HepG2 (cell line): ENCODE measurements around the gene SMARCA4.

Experiments
- CHD4 ChIP-seq: fragments of 200-600 bp; sonication (generic); IDR thresholded peaks from 2 replicates; pipeline ENCODE4 v1.7.0; 2017; ENCODE audit warnings: mild to moderate bottlenecking, low read length, borderline replicate concordance
- CTCF ChIP-seq: sonication (generic); formaldehyde crosslinking; IDR thresholded peaks from 2 replicates; pipeline ENCODE4 v1.5.0; 2020; ENCODE audit warnings: mild to moderate bottlenecking, missing genetic modification reagents, moderate library complexity
- EED ChIP-seq: sonication (generic); formaldehyde crosslinking; IDR thresholded peaks from 2 replicates; pipeline ENCODE4 v1.5.0; 2020; ENCODE audit warnings: mild to moderate bottlenecking, missing genetic modification reagents
- HDAC1 ChIP-seq: sonication (generic); formaldehyde crosslinking; IDR thresholded peaks from 2 replicates; pipeline ENCODE4 v1.5.1; 2020; ENCODE audit warnings: mild to moderate bottlenecking, missing genetic modification reagents
- KDM1A ChIP-seq: IDR thresholded peaks from 2 replicates; pipeline ENCODE4 v1.6.1; 2016; ENCODE audit warnings: missing compliant biosample characterization
- RAD51 ChIP-seq: fragments of 450-650 bp; IDR thresholded peaks from 2 replicates; pipeline ENCODE4 v1.6.1; 2016; ENCODE audit warnings: borderline replicate concordance
- SETDB1 ChIP-seq: sonication (generic); formaldehyde crosslinking; IDR thresholded peaks from 2 replicates; pipeline ENCODE4 v1.5.1; 2020; ENCODE audit warnings: missing genetic modification reagents, mild to moderate bottlenecking, borderline replicate concordance
- TOE1 ChIP-seq: sonication (generic); formaldehyde crosslinking; IDR thresholded peaks from 2 replicates; pipeline ENCODE4 v1.4.0; 2020; ENCODE audit warnings: mild to moderate bottlenecking, missing genetic modification reagents
- ZBTB40 ChIP-seq, 2 experiments: fragments of 450-650 bp in 1 of 2; sonication (generic) in 1 of 2; formaldehyde crosslinking in 1 of 2; IDR thresholded peaks; 2 replicates each; pipeline versions ENCODE4 v1.6.1 to v1.8.0; 2016 to 2022; ENCODE audit warnings: antibody characterized with exemption in 1 of 2, mild to moderate bottlenecking in 1 of 2, missing genetic modification reagents in 1 of 2
- ZMYM3 ChIP-seq: sonication (generic); formaldehyde crosslinking; IDR thresholded peaks from 2 replicates; pipeline ENCODE4 v1.5.1; 2020; ENCODE audit warnings: mild to moderate bottlenecking, missing genetic modification reagents
- ZNF282 ChIP-seq: fragments of 450-650 bp; IDR thresholded peaks from 2 replicates; pipeline ENCODE4 v1.6.1; 2018; ENCODE audit not compliant: partially characterized antibody

GRCh38 chr19:10921199-10921909, 39.5 kb upstream of the SMARCA4 start:
- TF ChIP-seq ZBTB40 (IDR thresholded peaks at IDR 0.05) (no peak), ZBTB40 (CRISPR knock-in tag; IDR thresholded peaks at IDR 0.05) (no peak), RAD51 (no peak), ZNF282 (no peak), ZMYM3 (no peak), EED (CRISPR knock-in tag) (no peak), SETDB1 (no peak), KDM1A (CRISPR knock-in tag) (no peak), CTCF (CRISPR knock-in tag) (no peak), TOE1 (CRISPR knock-in tag) (no peak), CHD4 (no peak), HDAC1 (CRISPR knock-in tag) (no peak)
